Measurements from ENCODE around the gene PRLHR. TPM values are rescaled to one million over a fixed set of nuclear protein-coding genes. Genes with fewer than 3 reads are reported as not detected.

PRLHR gene
- total and polyA plus RNA-seq, 2 donors (not counting 1 experiment from before 2014, with no cell fraction given) = not detected

- Histone ChIP-seq H3K79me2 (ENCODE audit: control insufficient read depth, insufficient read depth, low read length) (no peaks in the 10 kb centered on the region), H3K4me2 (ENCODE audit: extremely low read depth, insufficient read depth, low read length) (no peak overlapping the region), H3K4me1 (ENCODE audit: control insufficient read depth, extremely low read depth, insufficient read depth, low read length) (no peaks in the 10 kb centered on the region), H3K4me3 (replicated peaks in 1 of 4; ENCODE audit: control extremely low read depth in 1 of 4, insufficient read depth in 1 of 4, low read depth in 3 of 4, low read length in 4 of 4) (no peak overlapping the region), H3K9me3 (ENCODE audit: control insufficient read depth, insufficient read depth, low read depth, low read length) (no peaks in the 10 kb centered on the region), H3K27me3 (ENCODE audit: control insufficient read depth, insufficient read depth, low read length) (no peaks in the 10 kb centered on the region), H3K27ac (ENCODE audit: insufficient read depth, low read length) (no peak overlapping the region), H2AFZ (ENCODE audit: low read length) (no peak overlapping the region), H4K20me1 (ENCODE audit: control insufficient read depth, extremely low read depth, insufficient read depth, low read length) (no peaks in the 10 kb centered on the region), H3K36me3 (ENCODE audit: control insufficient read depth, insufficient read depth, low read length) (no peaks in the 10 kb centered on the region), H3K9ac (ENCODE audit: insufficient read depth, low read length) (no peak overlapping the region)
- DNase-seq (ENCODE audit: low read depth in 2 of 2) = no peak
- no peak for TF ChIP-seq EZH2 (IDR thresholded peaks at IDR 0.05; ENCODE audit: low read length, missing control alignments)
These were observed 8.5 kb downstream of the PRLHR start for GRCh38 chr10:118586911-118587310.

- Histone ChIP-seq H4K20me1 (ENCODE audit: control insufficient read depth, extremely low read depth, insufficient read depth, low read length) (no peaks in the 10 kb centered on the region), H3K9ac (ENCODE audit: insufficient read depth, low read length) (no peak overlapping the region), H3K4me2 (ENCODE audit: extremely low read depth, insufficient read depth, low read length) (no peak overlapping the region), H3K79me2 (ENCODE audit: control insufficient read depth, insufficient read depth, low read length) (no peaks in the 10 kb centered on the region), H2AFZ (ENCODE audit: low read length) (no peak overlapping the region), H3K4me3 (replicated peaks in 1 of 4; ENCODE audit: control extremely low read depth in 1 of 4, insufficient read depth in 1 of 4, low read depth in 3 of 4, low read length in 4 of 4) (no peak overlapping the region), H3K4me1 (ENCODE audit: control insufficient read depth, extremely low read depth, insufficient read depth, low read length) (no peaks in the 10 kb centered on the region), H3K27ac (ENCODE audit: insufficient read depth, low read length) (no peak overlapping the region), H3K27me3 (ENCODE audit: control insufficient read depth, insufficient read depth, low read length) (no peaks in the 10 kb centered on the region), H3K9me3 (ENCODE audit: control insufficient read depth, insufficient read depth, low read depth, low read length) (no peaks in the 10 kb centered on the region), H3K36me3 (ENCODE audit: control insufficient read depth, insufficient read depth, low read length) (no peaks in the 10 kb centered on the region)
- TF ChIP-seq EZH2 (IDR thresholded peaks at IDR 0.05; ENCODE audit: low read length, missing control alignments) = no peak
- TF ChIP-seq CTCF (conservative IDR thresholded peaks at IDR 0.05 in 1 of 2, IDR thresholded peaks at IDR 0.05 in 1 of 2; ENCODE audit: low read depth in 1 of 2, low read length in 2 of 2) = no peak
- peak in 1 of 2 donors; percentile 27 for DNase-seq (ENCODE audit: low read depth in 2 of 2)
These were observed 9.7 kb downstream of the PRLHR start for GRCh38 chr10:118585794-118586193.

GRCh38 chr10:118585234-118585633, 10.2 kb downstream of the PRLHR start:
- Histone ChIP-seq H3K79me2 (ENCODE audit: control insufficient read depth, insufficient read depth, low read length) (no peaks in the 10 kb centered on the region), H3K36me3 (ENCODE audit: control insufficient read depth, insufficient read depth, low read length) (no peaks in the 10 kb centered on the region), H3K27me3 (ENCODE audit: control insufficient read depth, insufficient read depth, low read length) (no peaks in the 10 kb centered on the region), H3K4me1 (ENCODE audit: control insufficient read depth, extremely low read depth, insufficient read depth, low read length) (no peaks in the 10 kb centered on the region), H3K4me2 (ENCODE audit: extremely low read depth, insufficient read depth, low read length) (no peak overlapping the region), H2AFZ (ENCODE audit: low read length) (no peak overlapping the region), H3K4me3 (replicated peaks in 1 of 4; ENCODE audit: control extremely low read depth in 1 of 4, insufficient read depth in 1 of 4, low read depth in 3 of 4, low read length in 4 of 4) (no peak overlapping the region), H4K20me1 (ENCODE audit: control insufficient read depth, extremely low read depth, insufficient read depth, low read length) (no peaks in the 10 kb centered on the region), H3K9ac (ENCODE audit: insufficient read depth, low read length) (no peak overlapping the region), H3K27ac (ENCODE audit: insufficient read depth, low read length) (no peak overlapping the region), H3K9me3 (ENCODE audit: control insufficient read depth, insufficient read depth, low read depth, low read length) (no peaks in the 10 kb centered on the region)
- TF ChIP-seq CTCF (conservative IDR thresholded peaks at IDR 0.05 in 1 of 2, IDR thresholded peaks at IDR 0.05 in 1 of 2; ENCODE audit: low read depth in 1 of 2, low read length in 2 of 2) (no peak), EZH2 (IDR thresholded peaks at IDR 0.05; ENCODE audit: low read length, missing control alignments) (no peak)
- DNase-seq (ENCODE audit: low read depth in 2 of 2) = peak in 1 of 2 donors; percentile 34

All from fibroblast of lung (primary cell).